Activated T-helper 1 cell treated with Interleukin-2 at 50 U/mL for 16 hours (primary cell): ENCODE measurements around the gene CHST13.

ENCODE experiments used
- DNase-seq: peaks from one replicate; pipeline ENCODE4 v3.0.0-alpha.2; 2020; ENCODE audit warnings: low read depth

The CHST13 gene

DNA sequence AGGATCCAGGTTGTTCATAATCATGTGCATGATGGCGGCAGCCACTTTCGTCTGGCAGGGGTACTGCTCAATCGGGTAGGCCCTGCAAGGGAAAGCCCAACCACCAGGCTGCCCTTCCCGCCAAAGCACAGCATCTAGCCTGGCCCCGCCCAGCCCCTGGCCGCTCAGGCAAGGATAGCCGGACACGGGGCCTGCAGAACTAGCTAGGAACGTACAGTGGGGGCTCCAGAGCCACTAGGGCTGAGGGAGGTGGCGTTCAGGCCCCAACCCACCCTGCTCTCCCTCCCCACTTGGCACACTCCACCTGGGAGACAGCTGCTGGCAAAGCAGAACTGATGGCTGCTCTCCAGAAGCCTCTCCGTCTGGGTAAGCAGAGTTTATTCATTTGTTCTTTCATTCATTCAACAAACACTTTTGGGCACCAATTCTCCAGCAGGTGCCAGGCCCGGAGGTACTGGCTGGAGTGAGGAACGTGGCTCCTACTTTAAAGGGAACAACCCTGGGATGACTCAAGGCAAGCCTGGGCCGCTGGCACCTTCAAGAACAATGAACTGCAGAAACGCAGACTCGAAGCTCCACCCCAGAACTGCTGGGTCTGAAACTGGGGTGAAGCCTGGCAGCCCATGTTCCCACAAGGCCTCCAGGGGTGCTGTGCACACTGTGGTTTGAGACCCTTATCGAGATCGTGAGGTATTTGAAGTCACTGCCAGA, 14.2 kb upstream of the CHST13 start:
- DNase-seq = no peak

DNA sequence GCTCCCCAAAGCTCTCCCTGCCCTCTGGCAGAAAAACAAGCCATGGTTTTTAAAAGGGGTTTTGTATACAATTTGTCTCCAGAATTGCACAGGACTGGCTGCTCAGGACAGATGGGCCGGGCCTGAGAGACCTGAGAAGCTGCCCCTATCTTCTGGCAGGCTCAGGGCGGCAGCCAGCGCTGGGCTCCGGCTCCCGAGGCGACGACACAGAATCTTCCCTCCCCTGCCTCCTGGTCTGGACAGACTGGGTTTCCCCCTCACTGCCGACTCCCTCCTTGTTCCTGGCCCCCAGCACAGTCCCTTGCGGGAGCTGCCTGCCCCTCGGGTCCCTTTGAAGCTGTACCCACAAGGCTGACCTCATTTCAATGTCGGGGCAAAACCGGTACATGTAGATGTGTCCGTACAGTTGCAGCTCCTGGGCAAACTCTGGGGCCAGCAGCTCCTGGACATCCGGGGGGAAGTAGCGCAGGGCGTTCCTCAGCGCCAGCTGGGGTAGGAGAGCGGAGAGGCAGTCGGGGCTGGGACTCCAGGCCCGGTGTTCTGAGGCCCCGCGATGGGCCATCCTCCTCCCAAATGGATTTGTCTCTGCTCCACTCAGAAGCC, 13.5 kb upstream of the CHST13 start:
- DNase-seq = no peak

- DNase-seq = no peak
Observed at GRCh38 chr3:126511291-126511690, 12.7 kb upstream of the CHST13 start.

- DNase-seq = no peak
Observed at GRCh38 chr3:126512026-126512425, 11.9 kb upstream of the CHST13 start.

DNA sequence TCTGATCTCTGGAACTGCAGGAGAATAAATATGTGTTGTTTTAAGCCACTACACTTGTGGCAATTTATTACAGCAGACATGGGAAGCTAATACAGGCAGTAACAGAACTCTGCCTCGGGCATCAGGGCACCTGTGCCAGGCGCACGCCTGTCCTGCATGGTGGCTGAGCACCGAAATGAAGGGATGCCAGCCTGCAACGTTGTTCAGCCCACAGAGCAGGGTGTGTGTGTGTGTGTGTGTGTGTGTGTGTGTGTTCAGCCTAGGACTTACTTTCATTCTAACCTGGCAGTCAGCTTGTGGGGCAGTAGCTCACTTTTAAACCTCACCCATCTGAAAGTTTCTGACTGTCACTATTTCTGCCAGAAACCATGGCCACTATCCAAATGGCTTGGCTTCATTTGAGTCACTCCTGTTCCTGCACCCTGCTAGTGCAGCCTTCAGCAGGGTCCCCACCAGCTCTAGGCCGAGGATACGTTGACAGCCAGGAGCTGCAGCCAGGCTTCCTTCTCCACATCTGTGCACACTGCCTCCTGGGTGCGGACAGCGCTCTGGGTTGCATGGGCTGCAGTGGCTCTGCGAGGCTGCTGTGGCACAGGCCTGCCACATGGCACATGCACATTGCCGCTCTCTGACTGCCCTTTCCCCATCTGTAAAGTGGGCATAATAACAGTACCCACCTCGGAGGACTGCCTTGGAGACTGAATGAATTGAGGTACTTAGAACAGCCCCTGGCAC, 10.9 kb upstream of the CHST13 start:
- DNase-seq = no peak

DNA sequence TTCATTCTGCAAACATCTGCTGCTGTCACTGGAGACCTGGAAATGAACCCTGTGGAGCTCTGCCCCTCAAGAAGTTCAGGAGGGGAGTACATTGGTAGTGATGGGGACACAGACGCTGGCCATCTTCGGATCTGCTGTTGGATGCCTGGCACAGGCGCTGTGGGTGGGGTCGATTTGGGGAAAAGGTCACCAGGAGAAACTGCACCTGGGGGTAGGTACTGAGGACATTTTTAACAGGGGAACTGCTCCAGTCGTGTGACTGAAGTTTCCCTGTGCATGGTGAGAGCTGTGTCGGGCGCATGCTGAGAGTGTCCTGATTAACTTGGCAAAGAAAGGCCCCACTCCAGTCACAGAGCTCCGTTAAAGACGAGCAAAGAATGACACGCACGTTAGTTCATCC, 9.8 kb upstream of the CHST13 start:
- DNase-seq = no peak

GRCh38 chr3:126515066-126515706, 8.8 kb upstream of the CHST13 start:
- DNase-seq = no peak

GRCh38 chr3:126516152-126516935, 7.6 kb upstream of the CHST13 start:
- no peak for DNase-seq

GRCh38 chr3:126516936-126517290, 7.0 kb upstream of the CHST13 start:
- no peak for DNase-seq

- no peak for DNase-seq
Observed at GRCh38 chr3:126517291-126517951, 6.5 kb upstream of the CHST13 start, which contains the start of gene UROC1. UROC1 (minus strand) TSS chr3:126517773; CDS start chr3:126517719, 54 bp downstream.

GRCh38 chr3:126517986-126518778, 5.8 kb upstream of the CHST13 start:
- no peak for DNase-seq

GRCh38 chr3:126518779-126519177, 5.2 kb upstream of the CHST13 start:
- DNase-seq = no peak

GRCh38 chr3:126519506-126520455, 4.2 kb upstream of the CHST13 start:
- no peak for DNase-seq

DNA sequence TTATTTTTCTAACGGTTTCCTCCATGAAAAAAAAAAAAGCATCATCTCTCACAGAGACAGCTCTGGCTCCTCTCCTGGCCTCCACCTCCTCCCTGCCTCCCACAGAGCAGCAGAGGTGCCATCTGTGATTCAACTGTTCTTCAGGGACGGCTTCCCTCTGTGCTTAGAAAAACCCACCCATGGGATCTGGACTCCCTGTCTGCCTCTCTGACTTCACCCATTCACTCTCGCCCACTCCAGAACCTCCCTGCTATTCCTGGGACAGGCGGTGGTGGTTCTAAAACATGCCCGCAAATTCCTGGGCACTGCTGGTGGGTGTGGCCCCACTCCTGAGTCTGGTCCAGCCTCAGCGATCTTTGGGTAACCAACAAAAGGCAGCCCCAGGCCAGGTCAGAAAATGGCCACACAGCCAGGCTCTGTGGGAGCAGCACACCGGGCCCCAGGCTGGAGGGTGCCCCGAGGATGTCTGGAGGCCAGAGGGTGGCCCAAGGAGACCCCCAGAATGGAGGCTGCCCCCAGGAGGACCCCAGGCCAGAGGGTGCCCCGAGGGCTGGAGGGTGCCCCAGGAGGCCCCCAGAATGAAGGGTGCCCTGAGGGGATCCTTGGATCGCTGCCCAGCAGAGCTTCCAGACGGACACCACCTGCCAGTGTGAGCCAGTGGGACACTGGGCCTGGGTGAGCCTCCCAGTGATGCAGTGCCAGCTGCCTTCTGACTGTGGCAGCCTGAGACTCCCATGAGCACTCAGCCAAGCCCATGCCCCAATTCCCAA, 2.6 kb upstream of the CHST13 start:
- DNase-seq = no peak

GRCh38 chr3:126522363-126522788, 1.6 kb upstream of the CHST13 start:
- DNase-seq = peak; percentile 22

- no peak for DNase-seq
Observed at GRCh38 chr3:126524429-126524988, 554 bp downstream of the CHST13 start.

GRCh38 chr3:126525091-126525852, 1.3 kb downstream of the CHST13 start:
- no peak for DNase-seq
